CD4-positive, CD25-positive, alpha-beta regulatory T cell (primary cell): ENCODE measurements around the gene SMAD1. TPM values are rescaled to one million over a fixed set of nuclear protein-coding genes. Genes with fewer than 3 reads are reported as not detected.

Experiments
- ATAC-seq, 2 donors: fragments of 150-1000 bp; cut with Tn5 transposase; one replicate each; pipeline ENCODE4 v1.10.0; 2021; ENCODE audit warnings: low read depth in 2 of 2, moderate number of reproducible peaks in 2 of 2, moderate library complexity in 1 of 2
- DNase-seq, 3 donors: peaks; one replicate each; pipeline versions ENCODE4 v3.0.0 to v3.0.0-alpha.2; 2012 to 2022; ENCODE audit warnings: mixed read lengths in 1 of 3
- H3K27ac ChIP-seq: one replicate; pipeline ENCODE4 v1.7.0; 2013; ENCODE audit warnings: mild to moderate bottlenecking, low read length; ENCODE audit not compliant: insufficient read depth, poor library complexity, severe bottlenecking
- H3K27me3 ChIP-seq: one replicate; pipeline ENCODE4 v1.7.0; 2013; ENCODE audit warnings: low read length; ENCODE audit not compliant: control insufficient read depth, insufficient read depth
- H3K36me3 ChIP-seq: one replicate; pipeline ENCODE4 v1.7.0; 2013; ENCODE audit warnings: mild to moderate bottlenecking, low read length, moderate library complexity; ENCODE audit not compliant: control insufficient read depth, insufficient read depth
- H3K4me1 ChIP-seq: 2 replicates; pipeline ENCODE4 v1.7.0; 2013; ENCODE audit warnings: mild to moderate bottlenecking, low read length; ENCODE audit not compliant: insufficient read depth, control insufficient read depth, poor library complexity, severe bottlenecking
- H3K4me3 ChIP-seq: one replicate; pipeline ENCODE4 v1.7.0; 2013; ENCODE audit warnings: low read depth, mild to moderate bottlenecking, low read length, moderate library complexity
- H3K9me3 ChIP-seq, 2 experiments: 1 replicate in 1 of 2; 2 replicates in 1 of 2; pipeline ENCODE4 v1.7.0; 2013; ENCODE audit warnings: low read length in 2 of 2, mild to moderate bottlenecking in 1 of 2, moderate library complexity in 1 of 2; ENCODE audit not compliant: control insufficient read depth in 2 of 2
- H3K27ac Mint-ChIP-seq, 3 donors: one replicate each; pipeline ENCODE4 v1.8.0; 2020 to 2022; ENCODE audit warnings: mild to moderate bottlenecking in 3 of 3, mixed read lengths in 3 of 3, moderate library complexity in 2 of 3
- H3K27me3 Mint-ChIP-seq: one replicate; pipeline ENCODE4 v1.8.0; 2022; ENCODE audit warnings: mild to moderate bottlenecking, mixed read lengths
- H3K36me3 Mint-ChIP-seq: one replicate; pipeline ENCODE4 v1.8.0; 2020; ENCODE audit warnings: mixed read lengths
- H3K4me1 Mint-ChIP-seq, 4 donors: one replicate each; pipeline ENCODE4 v1.8.0; 2020 to 2022; ENCODE audit warnings: mixed read lengths in 4 of 4, mild to moderate bottlenecking in 1 of 4
- H3K4me3 Mint-ChIP-seq, 4 donors: one replicate each; pipeline ENCODE4 v1.8.0; 2020 to 2022; ENCODE audit warnings: mild to moderate bottlenecking in 4 of 4, mixed read lengths in 4 of 4, moderate library complexity in 3 of 4
- H3K9me3 Mint-ChIP-seq, 7 donors: one replicate each; pipeline ENCODE4 v1.8.0; 2020 to 2022; ENCODE audit warnings: mixed read lengths in 7 of 7, mild to moderate bottlenecking in 3 of 7, moderate library complexity in 2 of 7
- polyA plus RNA-seq, 4 donors: library from polyadenylated mRNA; unstranded; fragments of 300-500 nt; fragmentation: Illumina TruSeq; gene quantifications; one replicate each; pipeline ENCODE4 v1.2.3, GENCODE V29; 2021
- total RNA-seq: library from RNA; stranded (reverse); gene quantifications from one replicate; pipeline ENCODE4 v1.2.3, GENCODE V29; 2022

The SMAD1 gene
- total and polyA plus RNA-seq, 5 donors from 2014 or later = 1.2 to 7.2 (median 3.7) TPM

DNA sequence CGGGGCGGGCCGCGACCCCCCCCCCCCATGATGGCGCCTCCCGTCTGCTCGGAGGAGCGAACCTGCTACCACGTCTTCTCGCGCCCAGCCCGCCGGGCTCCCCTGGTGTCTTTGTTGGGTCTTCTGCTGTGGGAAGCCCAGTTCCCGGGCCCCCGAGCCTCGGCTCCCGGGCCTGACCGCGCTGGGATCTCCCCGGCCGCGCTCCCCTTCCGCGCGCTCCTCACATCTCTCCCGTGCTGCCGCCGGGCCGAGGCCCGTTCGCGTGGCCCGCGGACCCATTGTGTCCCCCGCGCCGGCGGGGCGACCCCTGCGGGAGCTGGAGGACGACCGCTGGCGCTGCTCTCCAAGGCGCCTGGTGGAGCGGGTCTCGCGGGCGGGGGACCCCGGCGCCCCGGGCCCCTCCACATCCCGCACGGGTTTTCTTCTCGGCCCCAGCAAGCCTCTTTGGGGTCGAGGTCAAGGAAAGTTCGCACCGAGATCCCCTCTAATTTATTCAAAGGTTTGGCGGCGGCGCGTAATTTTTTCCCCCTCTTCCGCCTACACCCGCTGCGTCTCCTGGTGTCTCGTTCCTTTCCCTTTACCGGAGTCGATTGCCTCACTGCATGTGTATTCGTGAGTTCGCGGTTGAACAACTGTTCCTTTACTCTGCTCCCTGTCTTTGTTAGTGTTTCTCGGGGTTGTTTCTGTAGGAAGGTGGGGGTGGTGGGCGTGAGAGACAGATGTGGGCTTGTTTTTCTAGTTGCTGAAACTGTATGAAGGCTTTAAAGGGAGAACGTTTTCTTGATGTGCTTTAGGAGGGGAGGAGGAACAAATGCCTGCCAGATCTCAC is 770 bp downstream of the SMAD1 start:
- peaks cover 32% of the 10 kb centered on the region for H3K27me3 Mint-ChIP-seq
- Histone ChIP-seq H3K27ac (no peak overlapping the region), H3K4me3 (peak overlapping the region; percentile 32), H3K4me1 (peaks cover 16% of the 10 kb centered on the region), H3K27me3 (peaks cover 35% of the 10 kb centered on the region), H3K36me3 (no peaks in the 10 kb centered on the region), H3K9me3 (no peaks in the 10 kb centered on the region)
- DNase-seq = peak in 1 of 3 donors; percentile 12
- H3K27ac Mint-ChIP-seq = no peak overlapping the region
- no peak for ATAC-seq
- H3K4me3 Mint-ChIP-seq = no peak overlapping the region
- H3K9me3 Mint-ChIP-seq = peaks cover 0 to 9% (median 0%) of the 10 kb centered on the region in 7 donors
- peaks cover 0 to 8% (median 4%) of the 10 kb centered on the region in 4 donors for H3K4me1 Mint-ChIP-seq
- no peaks in the 10 kb centered on the region for H3K36me3 Mint-ChIP-seq

DNA sequence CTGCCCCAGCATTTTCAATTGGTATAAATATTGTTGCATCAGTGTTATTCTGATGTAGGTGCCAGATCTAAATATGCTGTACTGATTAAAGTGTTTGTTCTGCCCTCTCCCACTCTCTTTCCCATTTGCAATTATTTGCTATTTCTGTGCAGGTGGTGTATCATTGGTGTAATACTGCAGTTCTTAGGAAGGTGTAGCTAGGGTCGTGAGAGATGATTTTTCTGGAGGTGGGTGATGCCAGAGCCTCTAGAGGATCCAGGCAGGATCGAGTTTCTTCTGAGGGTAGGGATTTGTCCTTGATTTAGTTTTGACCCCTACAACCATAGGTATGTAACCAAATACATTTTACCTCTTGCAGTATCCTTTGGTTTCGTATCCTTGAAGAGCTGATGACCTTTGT is 1.9 kb downstream of the SMAD1 start:
- H3K4me1 ChIP-seq = peaks cover 20% of the 10 kb centered on the region
- Mint-ChIP-seq H3K4me1 (peaks cover 0 to 14% (median 4%) of the 10 kb centered on the region in 4 donors), H3K27me3 (peaks cover 27% of the 10 kb centered on the region), H3K4me3 (no peak overlapping the region), H3K36me3 (no peaks in the 10 kb centered on the region), H3K27ac (no peak overlapping the region), H3K9me3 (peaks cover 0 to 6% (median 0%) of the 10 kb centered on the region in 7 donors)
- H3K27me3 ChIP-seq = peaks cover 38% of the 10 kb centered on the region
- no peaks in the 10 kb centered on the region for H3K9me3 ChIP-seq
- H3K36me3 ChIP-seq = no peaks in the 10 kb centered on the region
- no peak for ATAC-seq
- no peak overlapping the region for H3K4me3 ChIP-seq
- DNase-seq = no peak
- no peak overlapping the region for H3K27ac ChIP-seq

DNA sequence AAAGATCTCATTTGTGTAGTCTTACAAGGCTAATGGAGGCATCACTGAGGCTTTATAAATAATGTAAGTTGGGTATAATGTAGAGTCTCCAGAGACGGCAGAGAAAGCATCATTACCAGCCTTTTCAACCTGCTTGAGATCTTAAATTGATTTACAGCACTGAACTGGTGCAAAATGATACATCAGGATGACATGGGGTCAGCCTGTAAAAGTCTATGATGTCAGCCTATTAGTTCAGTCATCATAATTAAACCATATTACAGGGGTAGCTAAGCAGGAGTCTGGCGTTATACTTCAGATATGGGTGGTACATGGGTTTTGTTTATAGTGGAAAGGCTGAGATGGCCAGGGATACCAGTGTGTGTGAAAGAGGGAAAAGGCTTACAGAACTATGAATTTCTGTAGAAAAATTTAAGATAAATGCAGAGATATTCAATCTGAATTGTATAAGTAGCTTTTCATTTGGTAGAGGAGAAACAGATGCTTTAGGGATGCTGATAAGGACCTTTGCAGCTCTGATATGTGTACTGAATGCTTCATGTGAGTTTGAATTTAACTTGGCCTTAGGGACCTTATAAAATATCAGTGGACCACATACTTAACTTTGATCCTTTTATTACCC is 2.7 kb downstream of the SMAD1 start:
- no peak overlapping the region for H3K4me3 ChIP-seq
- no peaks in the 10 kb centered on the region for H3K36me3 Mint-ChIP-seq
- H3K36me3 ChIP-seq = no peaks in the 10 kb centered on the region
- no peaks in the 10 kb centered on the region for H3K9me3 ChIP-seq
- no peak for DNase-seq
- no peak for ATAC-seq
- peaks cover 0 to 4% (median 0%) of the 10 kb centered on the region in 7 donors for H3K9me3 Mint-ChIP-seq
- no peak overlapping the region for H3K4me3 Mint-ChIP-seq
- H3K27me3 ChIP-seq = peaks cover 33% of the 10 kb centered on the region
- H3K4me1 Mint-ChIP-seq = peaks cover 0 to 14% (median 4%) of the 10 kb centered on the region in 4 donors
- peaks cover 20% of the 10 kb centered on the region for H3K4me1 ChIP-seq
- H3K27me3 Mint-ChIP-seq = peaks cover 20% of the 10 kb centered on the region
- no peak overlapping the region for H3K27ac ChIP-seq
- no peak overlapping the region for H3K27ac Mint-ChIP-seq

DNA sequence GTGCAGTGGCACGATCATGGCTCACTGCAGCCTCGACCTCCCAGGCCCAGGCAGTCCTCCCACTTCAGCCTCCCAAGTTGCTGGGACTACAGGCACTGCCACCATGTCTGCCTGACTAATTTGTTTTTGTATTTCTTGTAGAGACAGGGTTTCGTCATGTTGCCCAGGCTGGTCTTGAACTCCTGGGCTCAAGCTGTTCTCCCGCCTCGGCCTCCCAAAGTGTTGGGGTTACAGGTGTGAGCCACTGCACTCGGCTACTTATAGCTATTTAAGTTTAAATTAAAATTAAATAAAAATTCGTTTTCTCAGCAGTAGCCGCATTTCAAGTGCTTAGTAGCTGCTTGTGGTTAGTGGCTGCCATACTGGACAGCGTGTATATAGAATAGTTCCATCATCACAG is 3.5 kb downstream of the SMAD1 start:
- Mint-ChIP-seq H3K27me3 (peaks cover 18% of the 10 kb centered on the region), H3K4me3 (no peak overlapping the region), H3K4me1 (peaks cover 0 to 14% (median 4%) of the 10 kb centered on the region in 4 donors), H3K36me3 (no peaks in the 10 kb centered on the region), H3K9me3 (peaks cover 0 to 2% (median 0%) of the 10 kb centered on the region in 7 donors), H3K27ac (no peak overlapping the region)
- Histone ChIP-seq H3K27me3 (peaks cover 33% of the 10 kb centered on the region), H3K4me3 (no peak overlapping the region), H3K36me3 (no peaks in the 10 kb centered on the region), H3K27ac (no peak overlapping the region), H3K4me1 (peaks cover 20% of the 10 kb centered on the region), H3K9me3 (no peaks in the 10 kb centered on the region)
- DNase-seq (no peak), ATAC-seq (no peak)

DNA sequence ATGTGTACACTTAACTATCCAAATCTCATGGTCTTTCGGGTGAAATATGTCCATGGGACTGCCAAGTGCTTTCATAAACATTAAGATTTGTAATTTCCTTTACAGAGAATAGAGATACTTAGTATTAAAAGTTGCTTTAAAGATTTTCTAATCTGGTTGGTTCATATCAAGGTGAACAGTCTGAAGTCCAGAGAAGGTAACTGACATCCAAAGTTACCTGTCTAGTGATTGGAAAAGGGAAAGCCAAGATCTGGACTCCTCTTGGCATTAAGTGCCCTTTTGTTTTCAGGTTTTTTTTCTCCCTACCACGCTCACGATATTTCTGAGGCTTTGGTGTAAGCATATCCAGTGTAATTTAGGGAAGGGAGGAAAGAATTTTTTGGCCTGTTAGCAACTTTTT is 5.0 kb downstream of the SMAD1 start:
- Histone ChIP-seq H3K27ac (no peak overlapping the region), H3K4me1 (peaks cover 14% of the 10 kb centered on the region), H3K9me3 (no peaks in the 10 kb centered on the region), H3K4me3 (no peak overlapping the region), H3K36me3 (no peaks in the 10 kb centered on the region), H3K27me3 (peaks cover 26% of the 10 kb centered on the region)
- Mint-ChIP-seq H3K36me3 (no peaks in the 10 kb centered on the region), H3K27ac (no peak overlapping the region), H3K9me3 (no peaks in the 10 kb centered on the region), H3K4me1 (peaks cover 0 to 7% (median 0%) of the 10 kb centered on the region in 4 donors), H3K4me3 (no peak overlapping the region), H3K27me3 (peaks cover 13% of the 10 kb centered on the region)
- DNase-seq (no peak), ATAC-seq (no peak)

DNA sequence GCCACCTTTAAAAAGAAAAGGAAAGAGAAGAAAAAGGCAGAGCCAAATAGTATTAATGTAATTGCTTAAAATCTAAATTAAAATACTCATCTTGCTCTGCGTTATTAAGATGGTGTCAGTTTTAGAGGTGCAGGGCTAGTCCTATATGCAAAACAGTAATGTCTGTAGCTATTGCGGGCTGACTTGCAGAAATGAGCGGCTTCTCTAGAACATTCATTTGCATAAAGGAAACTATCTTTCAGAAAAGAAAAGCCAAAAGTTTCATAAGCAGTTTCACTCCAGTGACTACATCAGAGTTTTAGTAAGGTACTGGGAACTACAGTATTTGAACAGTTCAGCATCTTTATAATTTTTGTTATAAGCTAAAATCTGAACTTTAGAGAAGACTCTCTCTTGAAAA is 6.0 kb downstream of the SMAD1 start:
- DNase-seq = peak in 1 of 3 donors; percentile 45
- Histone ChIP-seq H3K4me1 (peaks cover 9% of the 10 kb centered on the region), H3K27me3 (peaks cover 26% of the 10 kb centered on the region), H3K4me3 (no peak overlapping the region), H3K27ac (no peak overlapping the region), H3K9me3 (no peaks in the 10 kb centered on the region), H3K36me3 (no peaks in the 10 kb centered on the region)
- peak; percentile 24 to 44 for ATAC-seq
- Mint-ChIP-seq H3K36me3 (no peaks in the 10 kb centered on the region), H3K27ac (no peak overlapping the region), H3K4me3 (no peak overlapping the region), H3K9me3 (no peaks in the 10 kb centered on the region), H3K4me1 (peaks cover 0 to 7% (median 0%) of the 10 kb centered on the region in 4 donors), H3K27me3 (peaks cover 14% of the 10 kb centered on the region)

DNA sequence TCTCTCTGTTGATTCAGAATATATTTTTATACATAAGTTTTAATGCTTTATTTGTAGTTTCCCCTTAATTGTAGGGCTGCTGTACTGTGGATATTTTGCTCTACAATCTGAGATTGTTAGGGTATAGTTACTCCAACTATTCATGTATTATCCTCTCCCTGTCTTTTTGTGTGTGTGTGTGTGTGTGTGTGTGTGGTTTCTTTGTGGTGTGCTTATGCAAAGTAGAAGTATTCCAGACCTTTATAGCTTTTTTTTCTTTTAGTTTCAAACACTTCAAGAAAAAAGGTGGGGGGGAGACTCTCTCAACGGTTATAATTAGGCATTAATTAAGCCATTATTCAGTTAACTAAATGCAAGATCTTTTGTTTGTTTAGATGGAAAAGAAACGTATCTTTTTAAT is 6.7 kb downstream of the SMAD1 start:
- ATAC-seq = no peak
- Histone ChIP-seq H3K27ac (no peak overlapping the region), H3K4me1 (peaks cover 5% of the 10 kb centered on the region), H3K4me3 (no peak overlapping the region), H3K9me3 (no peaks in the 10 kb centered on the region), H3K36me3 (no peaks in the 10 kb centered on the region), H3K27me3 (peaks cover 20% of the 10 kb centered on the region)
- peaks cover 0 to 7% (median 0%) of the 10 kb centered on the region in 4 donors for H3K4me1 Mint-ChIP-seq
- no peak for DNase-seq
- peaks cover 14% of the 10 kb centered on the region for H3K27me3 Mint-ChIP-seq
- no peaks in the 10 kb centered on the region for H3K36me3 Mint-ChIP-seq
- no peak overlapping the region for H3K4me3 Mint-ChIP-seq
- H3K9me3 Mint-ChIP-seq = no peaks in the 10 kb centered on the region
- H3K27ac Mint-ChIP-seq = no peak overlapping the region
